ENCODE results near the gene TMEM150C. TPM values are rescaled to one million over a fixed set of nuclear protein-coding genes. Genes with fewer than 3 reads are reported as not detected.
A peak's percentile ranks its signal among the peaks of the same experiment; 100 is the strongest.

The TMEM150C gene
- total and polyA plus RNA-seq, 5 donors from 2014 or later, result 0.10 to 0.21 (median 0.13) TPM; not detected in 2

- DNase-seq, result no peak
- Mint-ChIP-seq H3K9me3 (peaks cover 0 to 2% (median 0%) of the 10 kb centered on the region in 7 donors), H3K4me1 (peaks cover 26 to 74% (median 50%) of the 10 kb centered on the region in 4 donors), H3K36me3 (peaks cover 19% of the 10 kb centered on the region), H3K27me3 (peaks cover 10% of the 10 kb centered on the region), H3K4me3 (peak overlapping the region in 2 of 4 donors; percentile 46 to 86), H3K27ac (peak overlapping the region in 2 of 3 donors; percentile 62 to 66)
- H3K9me3 ChIP-seq (ENCODE audit: control insufficient read depth in 2 of 2, low read length in 2 of 2), result no peaks in the 10 kb centered on the region
- no peak overlapping the region for H3K27ac ChIP-seq (ENCODE audit: insufficient read depth, low read length, poor library complexity, severe bottlenecking)
- peaks cover 12% of the 10 kb centered on the region for H3K36me3 ChIP-seq (ENCODE audit: control insufficient read depth, insufficient read depth, low read length)
- H3K4me3 ChIP-seq (ENCODE audit: low read depth, low read length), result peak overlapping the region; percentile 19
- ATAC-seq (ENCODE audit: low read depth in 2 of 2), result no peak
- no peaks in the 10 kb centered on the region for H3K27me3 ChIP-seq (ENCODE audit: control insufficient read depth, insufficient read depth, low read length)
- peaks cover 23% of the 10 kb centered on the region for H3K4me1 ChIP-seq (ENCODE audit: control insufficient read depth, insufficient read depth, low read length, poor library complexity, severe bottlenecking)
Measured at GRCh38 chr4:82433791-82434190, 128.0 kb downstream of the TMEM150C start.

Other genes with a start within 250 kb of the TMEM150C start
- 270 TPM for gene HNRNPD, start 188.0 kb downstream of the TMEM150C start, total RNA-seq
- gene HNRNPD, start 188.0 kb downstream of the TMEM150C start, polyA plus RNA-seq, result 100 to 1,000 TPM; 193 to 210 (median 202) TPM
- gene HNRNPDL, start 131.5 kb downstream of the TMEM150C start, total RNA-seq, result 337 TPM
- 100 to 1,000 TPM; 142 to 186 (median 168) TPM for gene HNRNPDL, start 131.5 kb downstream of the TMEM150C start, polyA plus RNA-seq
- 26.7 TPM for gene ENOPH1, start 131.4 kb downstream of the TMEM150C start, total RNA-seq
- 10 to 100 TPM; 47.1 to 48.7 (median 47.8) TPM for gene ENOPH1, start 131.4 kb downstream of the TMEM150C start, polyA plus RNA-seq
- gene SCD5, start 236.8 kb upstream of the TMEM150C start, total RNA-seq, result 0.12 TPM
- gene SCD5, start 236.8 kb upstream of the TMEM150C start, polyA plus RNA-seq, result under 1 TPM in 1 of 4 donors, not detected in 3; 0.14 TPM

Data from CD4-positive, CD25-positive, alpha-beta regulatory T cell (primary cell).